ENCODE measurements around the gene PKP4. TPM values are rescaled to one million over a fixed set of nuclear protein-coding genes. Genes with fewer than 3 reads are reported as not detected.

PKP4 gene
- total and polyA plus RNA-seq, 2 of the 8 experiments (the other 6 are each of a cell fraction or from before 2014, with no cell fraction given): 48.2 to 88.0 TPM

- POLR2A ChIA-PET (ENCODE audit: partially characterized antibody): no interaction called here
Measured at GRCh38 chr2:158543957-158544356, 87.2 kb downstream of the PKP4 start.

More at GRCh38 chr2:158543957-158544356, 87.2 kb downstream of the PKP4 start:
- Histone ChIP-seq H3K9ac (replicated peaks in 1 of 4; ENCODE audit: extremely low read depth in 1 of 4, low read depth in 3 of 4, low read length in 3 of 4) (no peak overlapping the region), H3K79me1 (ENCODE audit: low read depth, low read length) (no peaks in the 10 kb centered on the region; the same call in 1 of the 2 replicates), H4K20me1 (replicated peaks in 1 of 2; ENCODE audit: control insufficient read depth in 1 of 2, insufficient read depth in 2 of 2, low read length in 2 of 2) (peaks cover 0 to 5% of the 10 kb centered on the region in 2 experiments), H3K4me3 (ENCODE audit: extremely low read depth in 1 of 4, insufficient read depth in 2 of 4, low read depth in 3 of 4, low read length in 4 of 4) (no peak overlapping the region), H3K23ac (ENCODE audit: insufficient read length) (no peak overlapping the region), H3K4ac (replicated peaks; ENCODE audit: insufficient read length, low read depth, low read length) (no peak overlapping the region), H3K18ac (ENCODE audit: extremely low read depth, low read length) (no peak overlapping the region), H2BK5ac (ENCODE audit: low read depth, low read length) (no peak overlapping the region), H3K14ac (ENCODE audit: insufficient read length) (no peak overlapping the region), H2BK12ac (ENCODE audit: low read depth, low read length) (no peak overlapping the region), H3K27me3 (replicated peaks in 1 of 4; ENCODE audit: control insufficient read depth in 3 of 4, extremely low read depth in 1 of 4, insufficient read depth in 3 of 4, low read length in 3 of 4) (no peaks in the 10 kb centered on the region), H3K4me2 (ENCODE audit: insufficient read depth in 1 of 2, low read depth in 2 of 2, low read length in 2 of 2) (no peak overlapping the region), H3K9me3 (ENCODE audit: insufficient read depth in 2 of 2, low read depth in 1 of 2, low read length in 1 of 2) (no peaks in the 10 kb centered on the region), H2BK120ac (replicated peaks; ENCODE audit: low read depth, low read length) (no peak overlapping the region), H3K36me3 (ENCODE audit: control insufficient read depth in 2 of 4, insufficient read depth in 4 of 4, low read length in 3 of 4) (peaks cover 0 to 9% (median 0%) of the 10 kb centered on the region in 4 experiments; a peak in 3 of 8 replicates), H2BK15ac (ENCODE audit: low read length) (no peak overlapping the region), H3K27ac (ENCODE audit: low read depth, low read length) (no peak overlapping the region), H4K5ac (ENCODE audit: insufficient read length, low read depth, low read length) (no peak overlapping the region), H2BK20ac (ENCODE audit: low read length) (no peak overlapping the region), H3K23me2 (ENCODE audit: low read depth, low read length) (no peaks in the 10 kb centered on the region), H4K91ac (replicated peaks; ENCODE audit: insufficient read length, low read length) (no peak overlapping the region), H4K8ac (ENCODE audit: extremely low read depth, insufficient read depth, low read length) (no peak overlapping the region), H2AFZ (ENCODE audit: low read length) (no peak overlapping the region), H2AK5ac (ENCODE audit: low read depth, low read length) (no peak overlapping the region), H3K79me2 (ENCODE audit: control insufficient read depth in 1 of 2, insufficient read depth in 2 of 2, low read length in 2 of 2) (no peaks in the 10 kb centered on the region), H3K4me1 (replicated peaks in 1 of 4; ENCODE audit: control insufficient read depth in 3 of 4, insufficient read depth in 4 of 4, low read length in 3 of 4) (no peaks in the 10 kb centered on the region), H3K56ac (replicated peaks; ENCODE audit: insufficient read length, low read depth, low read length) (no peak overlapping the region)
- no peak for DNase-seq (ENCODE audit: low read depth in 1 of 2, low spot score in 2 of 2)
- CTCF ChIA-PET (ENCODE audit: partially characterized antibody): interaction anchor here (1.2 to 1.3 kb wide), 2 partner anchors 53 to 210 kb away, joined by 3 to 4 read pairs; no protein-coding TSS in a partner anchor
- TF ChIP-seq TEAD4 (IDR thresholded peaks at IDR 0.05; ENCODE audit: low read depth, low read length) (no peak), SP1 (IDR thresholded peaks at IDR 0.05; ENCODE audit: low read depth, low read length) (no peak), GTF2F1 (IDR thresholded peaks at IDR 0.05; ENCODE audit: borderline replicate concordance, low read depth, low read length) (no peak), FOSL1 (IDR thresholded peaks at IDR 0.05; ENCODE audit: insufficient read depth, low read depth, low read length) (no peak), KDM4A (IDR thresholded peaks at IDR 0.05; ENCODE audit: low read depth, low read length, severe bottlenecking) (no peak), JUN (IDR thresholded peaks at IDR 0.05; ENCODE audit: low read depth, low read length) (no peak), KDM1A (IDR thresholded peaks at IDR 0.05; ENCODE audit: borderline replicate concordance, low read length) (no peak), POLR2A (IDR thresholded peaks at IDR 0.05; ENCODE audit: control extremely low read depth in 1 of 2, low read depth in 2 of 2, low read length in 2 of 2) (no peak), ATF3 (IDR thresholded peaks at IDR 0.05; ENCODE audit: insufficient read depth, low read depth, low read length) (no peak)
- FAIRE-seq: no peak
- 97% methylated on average over 2 of the region's 2 CpGs; no CpG with 5 or more reads in 1 of the 2 experiments for WGBS, 2 experiments (ENCODE audit: extremely low coverage in 1 of 2, insufficient coverage in 1 of 2, insufficient read length in 1 of 2, insufficient replicate concordance in 2 of 2, low coverage in 1 of 2, low lambda C conversion rate in 2 of 2, missing lambda C conversion rate in 1 of 2)
